GM12878 (cell line): ENCODE results near the gene TMEM223. TPM values are rescaled to one million over a fixed set of nuclear protein-coding genes. Genes with fewer than 3 reads are reported as not detected.
A peak's percentile ranks its signal among the peaks of the same experiment; 100 is the strongest.

ENCODE experiments used
- CBX3 ChIP-seq: fragments of 200-600 bp; sonication (generic); IDR thresholded peaks from 2 replicates; pipeline ENCODE4 v1.6.1; 2016; ENCODE audit warnings: low read depth, borderline replicate concordance
- CREM ChIP-seq: IDR thresholded peaks from 2 replicates; pipeline ENCODE4 v1.6.1; 2014; ENCODE audit warnings: antibody characterized with exemption, low read depth
- CUX1 ChIP-seq: IDR thresholded peaks from 2 replicates; pipeline ENCODE4 v1.6.1; 2012; ENCODE audit warnings: improper control_type of control experiment, low read depth, low read length; ENCODE audit not compliant: insufficient replicate concordance
- ETV6 ChIP-seq, 2 experiments: fragments of 450-650 bp in 1 of 2; IDR thresholded peaks in 1 of 2; conservative IDR thresholded peaks in 1 of 2; 2 replicates each; pipeline ENCODE4 v1.6.1; 2014; ENCODE audit warnings: antibody characterized with exemption in 1 of 2, borderline replicate concordance in 1 of 2, low read depth in 1 of 2, mild to moderate bottlenecking in 1 of 2, moderate library complexity in 1 of 2
- FOXK2 ChIP-seq: fragments of 450-650 bp; IDR thresholded peaks from 2 replicates; pipeline ENCODE4 v1.6.1; 2017; ENCODE audit warnings: mild to moderate bottlenecking, moderate library complexity
- HSF1 ChIP-seq: fragments of 150-350 bp; IDR thresholded peaks from 2 replicates; pipeline ENCODE4 v1.6.1; 2014; ENCODE audit warnings: mild to moderate bottlenecking, low read depth, low read length
- JUNB ChIP-seq: IDR thresholded peaks from 2 replicates; pipeline ENCODE4 v1.6.1; 2016; ENCODE audit warnings: antibody characterized with exemption, mild to moderate bottlenecking
- JUND ChIP-seq: IDR thresholded peaks from 2 replicates; pipeline ENCODE4 v1.6.1; 2012; ENCODE audit warnings: low read depth, mild to moderate bottlenecking, low read length, improper control_type of control experiment, moderate library complexity
- MTA2 ChIP-seq: fragments of 450-650 bp; IDR thresholded peaks from 2 replicates; pipeline ENCODE4 v1.6.1; 2016; ENCODE audit warnings: low read depth, mild to moderate bottlenecking, moderate library complexity
- PAX5 ChIP-seq: IDR thresholded peaks from 2 replicates; pipeline ENCODE4 v1.6.1; 2011; ENCODE audit warnings: low read depth, low read length, borderline replicate concordance
- POLR2AphosphoS5 ChIP-seq: IDR thresholded peaks from 2 replicates; pipeline ENCODE4 v1.6.1; 2011; ENCODE audit warnings: mild to moderate bottlenecking, low read length, inconsistent platforms
- POU2F2 ChIP-seq: IDR thresholded peaks from 3 replicates; pipeline ENCODE4 v1.6.1; 2011; ENCODE audit warnings: low read depth, mild to moderate bottlenecking, low read length, borderline replicate concordance
- SREBF2 ChIP-seq: IDR thresholded peaks from 2 replicates; pipeline ENCODE4 v1.6.1; 2012; ENCODE audit warnings: mild to moderate bottlenecking, low read length
- ZZZ3 ChIP-seq: IDR thresholded peaks from 2 replicates; pipeline ENCODE4 v1.6.1; 2011; ENCODE audit warnings: low read depth; ENCODE audit not compliant: control insufficient read depth, insufficient read length
- polyA plus RNA-seq, 11 experiments: library from polyadenylated mRNA; depleted of rRNA in 4 of 11; unstranded in 6 of 11; stranded (reverse) in 5 of 11; fragments of >200 nt; fragmentation: Nextera tagmentation in 4 of 11; fragmentation: Illumina TruSeq in 1 of 11; extraction: Ambion mirVana in 4 of 11; extraction: Trizol in 1 of 11; gene quantifications; 1 replicate in 1 of 11; 2 replicates in 10 of 11; pipeline versions ENCODE4 v1.2.1 to v1.2.3, GENCODE V29; 2011 to 2016; ENCODE audit warnings: inconsistent platforms in 2 of 11, missing spikeins in 2 of 11, low read depth in 1 of 11
- total RNA-seq, 4 experiments: library from RNA; depleted of rRNA in 3 of 4; stranded (reverse); fragments of >200 nt in 3 of 4; fragmentation: Illumina TruSeq in 1 of 4; extraction: Trizol in 1 of 4; gene quantifications; 2 replicates each; pipeline versions ENCODE4 v1.2.1 to v1.2.3, GENCODE V29; 2013 to 2021

TMEM223 gene
- total and polyA plus RNA-seq, 10 of the 15 experiments (the other 5 are each of a cell fraction or from before 2014, with no cell fraction given): 5.3 to 33.2 (median 14.0) TPM

DNA sequence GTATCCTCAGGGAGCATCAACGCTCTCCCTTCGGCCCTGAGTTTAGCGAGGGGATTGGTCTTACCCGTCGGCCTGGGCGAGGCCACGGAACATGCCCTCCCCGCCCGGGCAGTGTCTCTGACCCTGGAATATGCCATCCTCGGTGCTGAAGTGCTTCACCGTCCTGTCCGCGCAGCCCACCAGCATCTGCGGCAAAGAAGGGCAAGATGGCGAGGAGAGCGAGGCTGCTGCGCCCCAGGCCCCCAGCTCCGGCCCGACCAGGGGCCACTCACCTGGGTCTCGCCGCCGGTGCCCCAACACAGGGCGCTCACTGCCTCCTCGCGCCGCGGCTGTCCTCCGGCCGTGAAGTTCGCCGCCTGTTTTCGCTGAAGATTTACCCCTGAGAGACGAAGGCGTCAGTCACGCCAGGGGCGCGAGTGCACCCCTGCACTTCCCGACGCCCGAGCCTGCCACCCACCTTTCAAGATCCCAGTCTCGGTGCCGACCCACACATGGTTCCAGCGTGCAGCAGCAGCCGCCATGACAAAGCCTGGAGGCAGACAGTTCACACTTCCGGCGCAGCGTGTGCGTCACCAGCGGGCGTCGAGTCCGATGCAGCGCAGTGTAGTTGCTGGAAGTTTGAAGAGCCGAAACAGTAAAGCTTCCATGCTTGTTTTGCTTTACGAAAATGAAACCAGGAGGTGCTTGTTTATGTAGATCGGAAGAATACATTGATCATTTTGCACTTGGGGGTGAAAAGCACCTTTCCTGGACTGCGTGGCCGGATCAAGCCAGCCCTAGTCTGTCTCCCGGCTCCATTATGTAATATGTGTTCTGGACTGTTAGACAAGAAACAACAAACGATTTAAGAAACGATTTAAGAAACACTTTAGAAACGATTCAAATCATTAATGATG, 47.5 kb upstream of the TMEM223 start, which contains the start of gene WDR74 (continued):
- TF ChIP-seq CUX1 (peak; percentile 55), POLR2AphosphoS5 (peak; percentile 88), JUND (no peak), MTA2 (no peak), PAX5 (peak; percentile 58; the same call in 1 of the 2 replicates), ETV6 (conservative IDR thresholded peaks at IDR 0.05 in 1 of 2, IDR thresholded peaks at IDR 0.05 in 1 of 2; ENCODE audit: borderline replicate concordance in 1 of 2, low read depth in 1 of 2) (peak in 1 of 2 experiments; percentile 15; a peak in 1 of 4 replicates), HSF1 (0 out of 2 replicates have a peak, but pooled peaks have one; percentile 30), JUNB (no peak), FOXK2 (peak; percentile 94), CREM (peak; percentile 100), POU2F2 (peak; percentile 87; the same call in 2 of the 3 replicates), SREBF2 (no peak), CBX3 (no peak), ZZZ3 (no peak)
- TF ChIP-seq, all 136 proteins: peak for 73
